BE2C (cell line): Measurements from ENCODE around the gene LDLRAD3.

Experiments
- DNase-seq: peaks from one replicate; pipeline ENCODE4 v3.0.0-alpha.2; 2020
- H3K27me3 ChIP-seq: fragments of 250-450 bp; sonication (Bioruptor Pico); 2 replicates; pipeline ENCODE4 v1.5.1; 2020; ENCODE audit warnings: mild to moderate bottlenecking
- H3K36me3 ChIP-seq: fragments of 250-450 bp; sonication (Bioruptor Pico); 2 replicates; pipeline ENCODE4 v1.5.1; 2020; ENCODE audit warnings: mild to moderate bottlenecking
- H3K4me1 ChIP-seq: fragments of 250-450 bp; sonication (Bioruptor Pico); 2 replicates; pipeline ENCODE4 v1.5.1; 2020
- H3K4me3 ChIP-seq: 2 replicates; pipeline ENCODE4 v1.5.1; 2011; ENCODE audit warnings: low read depth, low read length
- H3K9me3 ChIP-seq: fragments of 250-450 bp; sonication (Bioruptor Pico); 2 replicates; pipeline ENCODE4 v1.5.1; 2020
- TF ChIP-seq, protein P1 (sequence below): IDR thresholded peaks from 2 replicates; pipeline ENCODE4 v1.5.1; 2012; ENCODE audit warnings: mild to moderate bottlenecking, low read depth, low read length

Gene LDLRAD3

DNA sequence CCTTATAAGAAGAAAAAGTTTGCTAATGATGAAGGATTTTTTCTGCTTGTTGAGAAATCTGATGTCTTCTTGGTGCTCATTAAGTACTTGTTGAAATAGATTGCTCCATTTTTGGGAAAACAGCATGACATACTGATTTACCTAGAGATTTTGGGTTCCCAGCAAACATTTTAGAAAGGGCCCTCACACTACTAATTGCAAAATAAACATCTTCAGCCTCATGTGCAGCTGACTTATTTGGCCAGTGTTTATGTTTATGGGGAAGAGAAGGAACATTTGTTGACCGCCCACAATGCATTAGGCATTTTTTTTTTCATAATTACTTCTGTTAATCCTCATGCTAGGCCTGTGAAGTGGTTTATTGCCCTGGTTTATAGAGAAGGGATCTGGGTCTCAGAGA lies 40.1 kb downstream of the LDLRAD3 start:
- TF ChIP-seq, protein P1, sequence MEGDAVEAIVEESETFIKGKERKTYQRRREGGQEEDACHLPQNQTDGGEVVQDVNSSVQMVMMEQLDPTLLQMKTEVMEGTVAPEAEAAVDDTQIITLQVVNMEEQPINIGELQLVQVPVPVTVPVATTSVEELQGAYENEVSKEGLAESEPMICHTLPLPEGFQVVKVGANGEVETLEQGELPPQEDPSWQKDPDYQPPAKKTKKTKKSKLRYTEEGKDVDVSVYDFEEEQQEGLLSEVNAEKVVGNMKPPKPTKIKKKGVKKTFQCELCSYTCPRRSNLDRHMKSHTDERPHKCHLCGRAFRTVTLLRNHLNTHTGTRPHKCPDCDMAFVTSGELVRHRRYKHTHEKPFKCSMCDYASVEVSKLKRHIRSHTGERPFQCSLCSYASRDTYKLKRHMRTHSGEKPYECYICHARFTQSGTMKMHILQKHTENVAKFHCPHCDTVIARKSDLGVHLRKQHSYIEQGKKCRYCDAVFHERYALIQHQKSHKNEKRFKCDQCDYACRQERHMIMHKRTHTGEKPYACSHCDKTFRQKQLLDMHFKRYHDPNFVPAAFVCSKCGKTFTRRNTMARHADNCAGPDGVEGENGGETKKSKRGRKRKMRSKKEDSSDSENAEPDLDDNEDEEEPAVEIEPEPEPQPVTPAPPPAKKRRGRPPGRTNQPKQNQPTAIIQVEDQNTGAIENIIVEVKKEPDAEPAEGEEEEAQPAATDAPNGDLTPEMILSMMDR: no peak
- Histone ChIP-seq H3K36me3 (no peaks in the 10 kb centered on the region), H3K4me3 (no peak overlapping the region), H3K9me3 (no peaks in the 10 kb centered on the region), H3K27me3 (no peaks in the 10 kb centered on the region), H3K4me1 (no peaks in the 10 kb centered on the region)
- DNase-seq: no peak

DNA sequence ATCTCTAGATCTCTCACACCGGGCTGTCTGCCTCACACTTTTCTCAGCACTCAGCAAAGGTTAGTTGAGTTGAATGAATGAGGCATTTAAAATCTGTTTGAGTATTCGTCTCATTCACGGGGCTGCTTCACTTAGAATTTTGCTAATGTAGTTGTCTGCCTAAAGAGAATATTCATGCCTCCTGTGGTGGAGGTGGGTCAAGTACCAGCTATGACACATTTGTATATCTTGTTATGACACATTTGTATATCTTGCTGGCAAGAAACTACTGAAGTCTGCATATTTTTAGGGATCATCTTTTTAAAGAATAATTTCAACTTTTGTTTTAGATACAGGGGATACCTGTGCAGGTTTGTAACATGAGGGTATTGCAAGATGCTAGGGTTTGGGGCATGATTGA lies 43.1 kb downstream of the LDLRAD3 start:
- H3K4me3 ChIP-seq: no peak overlapping the region
- H3K36me3 ChIP-seq: no peaks in the 10 kb centered on the region
- H3K9me3 ChIP-seq: no peaks in the 10 kb centered on the region
- no peaks in the 10 kb centered on the region for H3K27me3 ChIP-seq
- no peak for DNase-seq
- TF ChIP-seq, protein P1: no peak
- no peaks in the 10 kb centered on the region for H3K4me1 ChIP-seq

DNA sequence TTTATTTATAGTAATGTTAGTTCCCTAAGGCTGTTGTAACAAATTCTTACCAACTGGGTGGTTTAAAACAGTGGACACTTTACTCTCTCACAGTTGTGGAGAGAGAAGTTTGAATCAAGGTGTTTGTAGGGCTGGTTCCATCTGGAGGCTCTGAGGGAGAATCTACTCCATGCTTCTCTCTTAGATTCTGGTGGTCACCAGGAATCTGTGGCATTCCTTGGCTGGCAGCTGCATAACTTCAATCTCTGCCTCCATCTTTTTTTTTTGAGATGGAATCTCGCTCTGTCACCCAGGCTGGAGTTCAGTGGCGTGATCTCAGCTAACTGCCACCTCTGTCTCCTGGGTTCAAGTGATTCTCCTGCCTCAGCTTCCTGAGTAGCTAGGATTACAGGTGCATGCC lies 46.3 kb downstream of the LDLRAD3 start:
- Histone ChIP-seq H3K9me3 (no peaks in the 10 kb centered on the region), H3K36me3 (no peaks in the 10 kb centered on the region), H3K27me3 (no peaks in the 10 kb centered on the region), H3K4me3 (no peak overlapping the region), H3K4me1 (no peaks in the 10 kb centered on the region)
- TF ChIP-seq, protein P1: no peak
- no peak for DNase-seq

DNA sequence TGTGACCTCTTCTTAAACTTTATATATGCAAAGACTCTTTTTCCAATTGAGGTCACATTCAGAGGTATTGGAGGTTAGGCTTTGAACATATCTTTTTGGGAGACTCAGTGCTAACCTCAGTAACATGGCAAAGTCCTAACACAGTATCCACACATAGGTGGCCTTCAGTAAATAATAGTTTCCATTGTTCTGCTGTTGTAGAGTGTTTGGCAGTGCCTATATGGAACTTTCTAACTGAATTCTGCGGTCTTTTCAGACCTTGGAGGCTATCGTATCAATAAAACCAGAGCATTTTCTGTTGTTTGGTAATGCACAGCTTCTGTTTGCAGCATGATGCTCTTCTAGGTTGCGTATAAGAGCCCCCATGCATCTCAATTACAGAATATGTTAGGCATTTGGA lies 47.0 kb downstream of the LDLRAD3 start:
- TF ChIP-seq, protein P1: no peak
- Histone ChIP-seq H3K9me3 (no peaks in the 10 kb centered on the region), H3K4me1 (no peaks in the 10 kb centered on the region)

DNA sequence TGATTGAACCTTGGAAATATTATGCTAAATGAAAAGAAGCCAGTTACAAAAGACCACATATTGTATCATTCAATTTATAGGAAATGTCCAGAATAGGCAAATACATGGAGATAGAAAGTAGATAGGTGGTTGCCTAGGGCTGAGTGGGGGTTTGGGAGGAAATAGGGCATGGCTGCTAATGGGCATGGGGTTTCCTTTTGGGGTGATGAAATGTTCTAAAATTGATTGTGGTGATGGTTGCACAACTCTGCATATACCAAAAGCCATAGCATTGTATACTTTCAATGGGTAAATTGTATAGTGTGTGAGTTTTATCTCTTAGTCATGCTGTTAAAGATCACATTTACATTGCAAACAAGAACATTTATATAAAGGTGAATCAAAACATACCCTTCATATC lies 48.7 kb downstream of the LDLRAD3 start:
- Histone ChIP-seq H3K4me1 (no peaks in the 10 kb centered on the region), H3K4me3 (no peak overlapping the region), H3K36me3 (no peaks in the 10 kb centered on the region), H3K9me3 (no peaks in the 10 kb centered on the region), H3K27me3 (no peaks in the 10 kb centered on the region)
- TF ChIP-seq, protein P1: no peak
- DNase-seq: no peak

More for the DNA sequence above, 47.0 kb downstream of the LDLRAD3 start:
- no peaks in the 10 kb centered on the region for H3K36me3 ChIP-seq
- no peaks in the 10 kb centered on the region for H3K27me3 ChIP-seq
- no peak overlapping the region for H3K4me3 ChIP-seq
- DNase-seq: no peak

DNA sequence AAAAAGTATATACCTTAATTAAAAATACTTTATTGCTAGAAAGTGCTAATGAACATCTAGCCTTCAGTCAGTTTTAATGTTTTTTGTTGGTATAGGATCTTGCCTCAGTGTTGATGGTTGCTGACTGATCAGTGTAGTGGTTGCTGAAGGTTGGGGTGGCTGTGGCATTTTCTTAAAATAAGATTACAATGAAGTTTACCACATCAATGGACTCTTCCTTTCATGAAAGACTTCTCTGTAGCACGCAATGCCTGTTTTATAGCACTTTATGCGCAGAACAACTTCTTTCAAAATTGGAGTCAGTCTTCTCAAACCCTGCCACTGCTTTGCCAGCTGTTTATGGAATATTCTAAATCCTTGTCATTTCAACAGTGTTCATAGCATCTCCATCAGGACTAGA lies 50.6 kb downstream of the LDLRAD3 start:
- Histone ChIP-seq H3K4me3 (no peak overlapping the region), H3K27me3 (no peaks in the 10 kb centered on the region), H3K4me1 (no peaks in the 10 kb centered on the region), H3K36me3 (no peaks in the 10 kb centered on the region), H3K9me3 (no peaks in the 10 kb centered on the region)
- no peak for DNase-seq
- TF ChIP-seq, protein P1: no peak
